ENCODE data around the gene SPATC1L.
"Not testable (repeated sequence)": the region's sequence is repeated elsewhere in the genome, so short reads cannot be mapped to it uniquely, and the experiment has no call there.

The SPATC1L gene

GRCh38 chr21:46214478-46215340 lies 30.4 kb upstream of the SPATC1L start:
- no peak for FAIRE-seq

GRCh38 chr21:46213620-46214286 lies 29.5 kb upstream of the SPATC1L start:
- no peak for FAIRE-seq

DNA sequence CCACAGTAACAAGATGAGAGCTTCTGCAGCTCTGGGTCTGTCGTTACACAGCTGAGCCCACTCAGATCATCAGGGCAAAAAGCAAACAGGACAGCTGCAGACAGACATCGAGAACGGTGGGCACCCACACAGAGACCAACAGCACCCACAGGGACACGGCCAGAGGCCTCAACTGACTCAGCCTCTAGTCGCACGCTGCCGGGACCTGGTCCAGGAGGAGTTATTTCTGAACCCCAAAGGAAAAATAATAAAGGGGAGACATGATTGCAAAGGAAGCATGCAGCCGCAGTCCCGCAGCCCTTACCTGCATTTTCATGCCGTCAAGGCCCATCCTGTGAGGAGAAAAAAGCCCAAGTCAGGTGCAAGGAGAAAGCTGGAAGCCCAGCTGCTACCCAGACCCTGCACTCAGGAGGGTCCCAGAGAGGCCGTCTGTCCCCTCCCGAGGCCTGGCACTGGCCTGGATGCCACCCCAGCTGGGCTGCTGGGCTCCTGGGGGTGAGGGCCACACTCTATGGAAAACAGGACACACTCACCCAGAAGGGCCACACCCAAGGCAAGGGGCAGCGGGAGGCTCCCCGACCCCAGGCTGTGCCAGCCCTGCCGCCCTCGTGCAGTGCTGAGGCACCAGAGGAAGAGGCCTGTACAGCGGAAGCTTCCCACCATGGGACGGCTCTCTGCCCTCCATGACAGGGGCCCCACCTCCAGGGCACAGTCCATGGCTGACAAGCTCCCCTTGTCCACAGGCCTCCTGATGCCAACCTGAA lies 28.6 kb upstream of the SPATC1L start:
- FAIRE-seq, result no peak

GRCh38 chr21:46211786-46212720 lies 27.8 kb upstream of the SPATC1L start:
- FAIRE-seq, result no peak

DNA sequence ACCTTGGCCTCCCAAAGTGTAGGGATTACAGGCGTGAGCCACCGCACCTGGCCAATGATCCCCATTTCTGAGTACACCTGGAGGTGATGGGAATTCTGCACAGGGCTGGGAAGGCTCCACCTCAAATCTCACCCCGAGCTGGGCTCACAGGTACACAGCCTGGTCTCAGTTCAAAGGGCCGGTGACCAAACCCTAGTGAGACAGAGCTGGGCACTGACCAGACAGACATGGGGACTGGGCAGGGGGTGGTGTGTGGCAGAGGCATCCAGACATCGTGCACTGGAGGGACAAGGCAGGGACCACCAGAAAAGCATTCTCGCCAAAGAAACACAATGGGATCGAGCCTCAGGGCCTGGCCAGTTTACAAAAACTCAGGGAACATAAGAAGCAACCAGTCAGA lies 27.1 kb upstream of the SPATC1L start:
- no peak for FAIRE-seq

DNA sequence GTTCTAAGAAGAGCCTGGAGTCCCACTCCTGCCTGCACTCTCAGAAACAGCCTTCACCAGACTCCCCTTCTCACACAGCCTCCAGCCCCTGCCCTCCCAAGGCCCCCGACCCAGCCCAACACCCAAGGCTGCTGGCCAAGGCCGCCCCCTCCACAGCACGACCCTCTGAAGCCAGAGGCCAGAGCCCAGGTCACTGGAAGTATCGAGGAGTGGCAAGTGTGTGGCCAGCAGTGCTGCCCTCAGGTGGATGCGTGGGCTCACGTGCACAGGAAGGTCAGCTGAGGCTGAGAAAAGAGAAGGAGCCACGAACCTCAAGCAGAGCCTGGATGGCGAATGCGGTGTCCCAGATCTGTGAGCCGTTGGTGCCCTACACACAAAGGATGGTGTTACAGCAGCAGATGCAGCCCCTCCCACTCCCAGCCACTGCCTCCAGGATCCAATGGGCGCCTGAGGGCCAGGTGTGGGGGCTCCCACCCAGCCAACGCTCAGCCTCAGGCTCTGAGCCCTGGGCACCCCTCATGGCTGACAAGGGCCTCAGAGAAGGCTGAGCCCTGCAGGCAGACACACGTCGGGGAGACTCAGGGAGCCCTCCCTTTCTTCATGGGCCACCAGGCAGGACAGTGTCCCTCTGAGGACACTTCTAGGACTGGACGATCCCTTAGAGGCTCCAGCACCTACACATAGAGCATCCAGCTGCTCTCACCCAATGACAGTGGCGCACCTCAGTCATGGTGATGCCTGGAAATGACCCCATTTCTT lies 26.3 kb upstream of the SPATC1L start:
- FAIRE-seq, result no peak

DNA sequence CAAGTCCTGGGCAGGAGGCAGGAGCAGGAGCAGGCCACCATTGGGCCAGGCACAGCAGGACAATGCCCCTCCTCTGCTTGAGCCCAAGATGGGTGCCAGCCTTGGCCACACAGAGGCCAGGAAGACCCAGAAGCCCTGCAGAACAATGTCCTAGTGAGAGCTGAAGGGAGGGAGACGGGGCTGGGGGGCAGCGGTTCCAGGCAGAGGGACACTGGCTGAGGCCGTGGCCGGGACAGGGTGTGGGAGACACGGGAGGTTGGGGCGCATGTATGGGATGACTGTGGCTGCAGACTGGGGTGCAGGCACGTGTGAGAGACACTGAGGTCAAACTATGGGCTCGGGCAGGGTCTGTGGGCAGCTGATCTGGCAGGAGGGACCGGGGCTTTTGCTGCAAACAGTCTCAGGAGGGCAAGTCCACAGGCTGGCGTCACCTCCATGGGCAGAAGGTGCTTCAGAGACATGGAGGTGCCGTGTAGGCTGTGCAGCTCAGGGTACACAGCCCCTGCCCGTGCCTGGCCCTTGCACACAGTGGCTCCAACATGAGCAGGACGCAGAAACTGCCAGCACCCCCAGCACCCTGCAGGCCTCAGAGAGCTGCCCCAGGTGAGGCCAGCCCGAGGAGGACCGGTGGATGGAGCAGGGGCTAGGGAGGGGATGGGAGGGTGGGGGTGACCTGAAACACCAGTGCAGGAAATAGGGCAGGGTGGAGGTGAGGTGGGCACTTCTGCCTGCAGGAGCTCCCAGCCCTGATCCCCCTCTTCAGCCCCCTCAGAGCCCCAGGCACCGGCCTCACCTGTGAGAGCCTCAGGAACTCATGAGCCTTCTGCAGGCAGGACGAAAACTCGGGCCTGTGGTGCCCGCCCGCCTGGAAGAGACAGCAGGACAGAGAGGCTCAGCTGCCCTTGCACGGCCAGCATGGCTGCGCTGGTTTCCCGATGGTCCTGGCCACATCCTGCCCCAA lies 24.8 kb upstream of the SPATC1L start:
- no peak for FAIRE-seq

DNA sequence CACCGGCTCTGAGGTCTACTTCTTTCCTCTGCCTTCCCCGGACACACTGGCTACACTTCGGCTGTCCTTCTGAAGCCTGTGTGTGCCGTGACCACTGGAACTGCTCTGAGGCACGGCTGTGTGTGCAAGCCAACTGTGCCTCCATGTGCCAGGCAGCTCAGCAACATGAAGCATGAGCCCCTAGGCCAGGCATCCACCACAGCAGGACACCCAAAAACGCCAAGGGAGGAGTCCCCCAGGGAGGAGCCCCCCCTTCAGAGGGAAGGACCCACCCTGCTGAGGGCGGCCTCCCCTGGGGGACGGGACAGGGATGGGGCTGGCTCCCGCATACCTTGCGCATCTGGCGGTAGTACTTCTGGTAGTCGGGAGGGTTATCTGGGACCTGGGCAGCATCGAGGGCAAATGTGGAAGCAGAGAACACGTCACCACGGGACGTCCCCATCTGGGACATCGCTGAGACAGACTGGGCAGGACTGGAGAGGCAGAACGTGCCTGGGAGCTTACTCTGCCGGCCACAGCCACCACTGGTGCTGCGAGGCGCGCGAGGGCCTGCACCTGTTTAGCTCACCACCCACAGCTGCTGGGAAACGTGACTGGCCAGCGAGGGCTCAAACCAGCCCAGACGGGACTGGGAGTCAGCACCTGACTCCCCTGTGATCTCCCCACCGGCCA lies 23.8 kb upstream of the SPATC1L start:
- no peak for FAIRE-seq

DNA sequence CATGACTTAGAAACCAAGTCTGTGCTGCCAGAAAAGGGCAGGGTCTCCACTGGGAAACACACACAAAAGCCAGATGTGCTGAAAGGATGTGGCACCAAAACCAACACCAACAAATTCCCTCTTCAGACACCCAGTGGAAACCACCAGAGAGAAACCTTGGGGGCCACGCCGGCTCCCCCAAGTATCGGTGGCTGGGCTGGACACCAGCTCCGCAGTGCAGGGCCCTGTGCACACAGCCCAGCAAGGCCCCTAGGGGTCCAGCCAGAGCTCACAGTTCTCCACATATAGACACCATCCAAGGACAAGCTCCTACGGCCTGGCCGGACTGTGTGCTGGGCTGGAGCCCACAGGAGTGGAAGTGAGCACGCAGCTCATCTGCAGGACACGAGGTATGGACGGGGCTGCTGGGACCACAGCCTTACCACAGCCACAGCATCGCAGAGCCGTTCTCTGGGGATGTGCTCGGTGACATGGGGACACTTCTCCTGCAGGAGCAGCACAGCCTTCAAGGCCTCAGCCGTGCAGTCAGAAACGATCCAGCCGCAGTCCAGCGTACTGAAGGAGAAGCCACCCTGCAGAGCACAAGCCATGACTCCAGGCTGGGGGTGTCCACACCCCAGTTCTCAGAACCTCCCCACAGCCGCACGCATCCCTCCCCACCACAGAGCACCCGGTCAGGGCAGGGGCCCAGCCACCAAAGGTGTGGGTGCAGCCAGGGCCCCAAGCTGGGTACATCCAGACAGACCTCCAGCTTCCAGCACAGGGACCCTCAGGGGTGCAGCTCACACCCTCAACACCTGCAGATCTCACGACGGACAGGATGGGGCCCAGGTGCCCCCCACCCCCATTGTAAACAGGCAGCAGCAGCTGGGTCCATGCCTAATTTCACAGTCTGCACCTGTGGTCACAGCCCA lies 23.0 kb upstream of the SPATC1L start:
- no peak for FAIRE-seq

- FAIRE-seq, result no peak
Observed at GRCh38 chr21:46206163-46207005, 22.1 kb upstream of the SPATC1L start.

GRCh38 chr21:46205766-46206162 lies 21.5 kb upstream of the SPATC1L start:
- no peak for FAIRE-seq

- FAIRE-seq, result no peak
Observed at GRCh38 chr21:46205166-46205565, 20.9 kb upstream of the SPATC1L start.

GRCh38 chr21:46203203-46203600 lies 18.9 kb upstream of the SPATC1L start:
- FAIRE-seq, result no peak

DNA sequence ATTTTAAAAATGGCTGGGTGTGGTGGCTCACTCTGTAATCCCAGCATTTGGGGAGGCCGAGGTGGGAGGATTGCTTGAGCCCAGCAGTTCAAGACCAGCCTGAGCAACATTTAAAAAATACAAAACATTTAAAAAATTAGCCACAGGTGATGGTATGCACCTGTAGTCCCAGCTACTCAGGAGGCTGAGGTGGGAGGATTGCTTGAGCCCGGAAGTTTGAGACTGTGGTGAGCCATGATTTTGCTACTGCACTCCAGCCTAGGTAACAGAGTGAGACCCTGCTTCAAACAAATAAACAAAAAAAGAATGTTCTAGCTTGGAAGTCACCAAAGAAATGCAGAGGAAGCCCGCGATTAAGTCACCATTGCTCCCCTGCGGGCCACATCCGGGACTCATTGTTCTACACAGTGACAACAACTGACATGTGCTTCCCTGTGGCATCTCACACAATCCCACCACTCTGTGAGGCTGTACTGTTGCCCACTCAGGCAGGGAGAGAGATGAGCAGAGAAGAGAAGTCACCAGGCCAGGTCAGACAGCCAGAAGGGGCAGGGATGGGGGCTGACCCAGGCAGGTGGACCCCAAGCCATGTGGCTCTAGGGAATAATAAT lies 18.4 kb upstream of the SPATC1L start:
- no peak for FAIRE-seq

DNA sequence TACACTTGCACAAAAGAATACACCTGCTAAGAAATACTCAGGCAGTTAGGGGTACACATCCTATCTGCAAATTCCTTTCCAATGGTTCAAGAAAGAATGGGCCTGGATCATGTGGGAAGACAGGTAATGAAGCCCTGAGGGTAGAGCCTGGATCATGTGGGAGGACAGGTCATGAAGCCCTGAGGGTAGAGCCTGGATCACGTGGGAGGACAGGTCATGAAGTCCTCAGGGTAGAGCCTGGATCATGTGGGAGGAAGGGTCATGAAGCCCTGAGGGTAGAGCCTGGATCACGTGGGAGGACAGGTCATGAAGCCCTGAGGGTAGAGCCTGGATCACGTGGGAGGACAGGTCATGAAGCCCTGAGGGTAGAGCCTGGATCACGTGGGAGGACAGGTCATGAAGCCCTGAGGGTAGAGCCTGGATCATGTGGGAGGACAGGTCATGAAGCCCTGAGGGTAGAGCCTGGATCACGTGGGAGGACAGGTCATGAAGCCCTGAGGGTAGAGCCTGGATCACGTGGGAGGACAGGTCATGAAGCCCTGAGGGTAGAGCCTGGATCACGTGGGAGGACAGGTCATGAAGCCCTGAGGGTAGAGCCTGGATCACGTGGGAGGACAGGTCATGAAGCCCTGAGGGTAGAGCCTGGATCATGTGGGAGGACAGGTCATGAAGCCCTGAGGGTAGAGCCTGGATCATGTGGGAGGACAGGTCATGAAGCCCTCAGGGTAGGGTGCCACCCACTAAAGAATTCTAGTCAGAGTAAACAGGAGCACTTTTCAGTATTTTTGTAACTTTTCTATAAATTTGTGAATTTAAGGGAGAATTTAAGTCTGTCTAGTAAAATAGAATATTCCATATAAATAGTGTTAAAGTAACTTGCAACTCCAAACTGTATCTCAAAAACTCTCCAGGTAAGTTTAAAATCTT lies 16.9 kb upstream of the SPATC1L start:
- not testable (repeated sequence) for FAIRE-seq

All from colon (tissue), 2 donors.